ENCODE results near the gene LRRC10B.
A peak's percentile ranks its signal among the peaks of the same experiment; 100 is the strongest.

Gene LRRC10B

DNA sequence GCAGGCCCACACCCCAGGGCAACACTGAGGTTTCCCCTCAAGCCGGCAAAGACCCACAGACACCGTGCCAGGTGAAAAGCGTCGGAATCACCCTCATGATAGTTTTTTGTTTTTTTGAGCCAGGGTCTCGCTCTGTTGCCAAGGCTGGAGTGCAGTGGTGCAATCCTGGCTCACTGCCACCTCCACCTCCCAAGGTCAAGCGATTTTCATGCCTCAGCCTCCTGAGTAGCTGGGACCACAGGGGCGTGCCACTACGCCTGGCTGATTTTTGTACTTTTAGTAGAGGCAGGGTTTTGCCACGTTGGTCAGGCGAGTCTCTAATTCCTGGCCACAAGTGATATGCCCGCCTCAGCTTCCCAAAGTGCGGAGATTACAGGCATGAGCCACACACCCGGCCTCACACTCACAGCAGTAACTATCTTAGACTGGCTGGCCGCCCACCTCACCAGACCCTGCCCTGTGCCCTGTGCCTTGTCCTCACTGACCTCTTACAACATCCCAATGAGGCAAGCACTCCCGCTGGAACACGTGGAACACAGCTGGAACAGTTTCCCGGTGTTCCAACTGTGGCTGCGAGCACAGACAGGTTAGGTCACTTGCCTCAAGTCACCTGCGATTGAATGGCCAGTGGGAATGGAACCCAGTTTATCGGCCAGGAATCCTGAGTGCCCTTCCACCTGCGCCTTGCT lies 21.1 kb downstream of the LRRC10B start:
- no peak for DNase-seq (ENCODE audit: low read depth, low spot score)

DNA sequence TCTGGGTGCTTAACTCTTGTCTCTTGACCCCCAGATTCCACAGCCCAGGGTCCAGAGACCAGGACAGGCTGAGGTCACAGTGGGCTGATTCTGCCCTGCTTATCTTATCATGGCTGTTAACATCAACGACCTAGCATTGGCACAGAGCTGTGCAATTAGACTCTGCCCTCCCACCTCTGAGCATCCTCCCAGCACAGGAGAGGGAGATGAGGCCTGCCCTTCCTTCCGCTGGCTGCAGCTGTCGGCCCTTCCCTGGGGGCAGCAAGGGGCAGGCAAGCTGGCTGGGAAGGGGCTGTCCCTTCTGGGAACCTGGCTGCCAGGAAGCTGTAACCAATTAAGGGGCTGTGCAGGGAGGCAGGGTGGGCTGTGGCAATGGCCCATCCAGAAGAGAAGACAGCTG lies 22.5 kb downstream of the LRRC10B start:
- no peak for DNase-seq (ENCODE audit: low read depth, low spot score)

DNA sequence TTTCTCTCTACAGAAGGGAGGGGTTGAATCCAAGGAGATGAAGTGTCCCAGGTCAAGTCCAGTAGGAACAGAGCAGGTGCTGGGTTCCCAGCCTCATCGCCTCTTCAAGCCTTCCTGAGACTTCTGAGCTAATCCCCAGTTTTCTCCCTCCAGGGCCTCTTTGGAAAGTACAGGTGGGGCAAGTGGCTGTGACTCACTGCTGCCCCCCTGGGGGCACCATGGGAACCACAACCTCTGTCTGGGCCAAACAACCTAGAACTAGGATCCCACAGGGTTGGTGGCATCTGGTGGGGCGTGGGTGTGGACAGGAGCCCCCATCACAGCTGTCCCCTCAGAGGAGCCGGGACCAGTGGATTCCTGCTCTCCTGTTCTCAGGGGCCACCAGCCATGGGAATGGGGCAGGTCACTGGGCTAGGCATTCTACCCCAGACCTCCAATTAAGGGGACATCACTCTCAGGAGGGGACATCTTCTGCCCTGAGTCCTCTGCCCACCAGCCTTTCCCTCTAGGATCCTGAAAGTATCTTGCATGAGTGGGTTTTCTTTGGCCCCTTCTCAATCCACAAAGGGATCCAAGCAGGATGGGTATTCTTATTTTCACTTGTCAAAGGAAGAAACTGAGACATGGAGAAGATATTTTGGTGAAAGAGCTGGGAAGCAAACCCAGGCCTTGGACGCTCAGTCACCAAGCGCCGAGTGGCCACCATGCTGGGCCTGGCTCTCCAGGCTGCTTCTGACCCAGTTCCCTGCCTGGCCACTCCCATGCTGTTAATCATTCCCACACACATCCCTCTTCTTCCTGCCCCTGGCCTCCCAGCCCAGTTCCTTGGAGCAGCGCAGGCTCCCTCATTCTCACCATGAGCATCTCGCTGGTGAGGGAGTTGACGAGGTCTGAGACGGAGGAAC lies 23.8 kb downstream of the LRRC10B start:
- DNase-seq (ENCODE audit: low read depth, low spot score) = no peak

DNA sequence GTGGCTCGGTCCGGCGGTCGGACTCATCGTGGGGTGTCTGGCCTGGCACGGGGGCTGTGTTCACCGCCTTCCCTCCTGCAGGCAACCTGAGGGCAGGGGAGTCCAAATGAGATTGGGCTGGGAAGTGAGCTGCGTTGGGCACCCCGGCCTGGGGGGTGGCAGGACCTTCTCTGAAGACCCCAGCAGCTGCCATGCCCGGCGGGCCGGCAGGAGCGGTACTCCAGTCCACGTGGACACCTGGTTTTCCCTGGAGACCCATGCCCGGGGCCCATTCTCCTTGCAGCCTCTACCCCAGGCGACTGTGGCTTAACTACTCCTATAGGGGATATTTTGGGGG lies 24.5 kb downstream of the LRRC10B start:
- DNase-seq (ENCODE audit: low read depth, low spot score) = no peak

DNA sequence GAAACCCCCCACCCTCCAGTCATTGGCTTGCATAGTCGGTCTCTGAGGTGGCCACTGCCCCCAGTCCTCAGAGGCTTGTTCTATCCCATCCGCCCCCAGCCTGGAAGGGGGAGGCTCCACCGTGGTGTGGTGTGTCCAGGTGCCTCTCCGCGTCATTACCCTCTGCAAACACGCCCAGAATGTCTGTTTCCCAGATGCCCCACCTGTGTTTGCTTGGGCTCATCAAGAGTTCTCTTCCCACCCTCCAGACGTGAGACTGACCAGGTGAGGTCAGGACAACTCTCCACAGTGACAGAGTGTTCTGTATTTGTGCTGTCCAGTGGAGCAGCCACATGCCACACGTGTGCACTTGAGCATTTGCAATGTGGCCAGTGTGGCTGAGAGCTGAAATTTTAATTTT lies 24.9 kb downstream of the LRRC10B start:
- no peak for DNase-seq (ENCODE audit: low read depth, low spot score)

DNA sequence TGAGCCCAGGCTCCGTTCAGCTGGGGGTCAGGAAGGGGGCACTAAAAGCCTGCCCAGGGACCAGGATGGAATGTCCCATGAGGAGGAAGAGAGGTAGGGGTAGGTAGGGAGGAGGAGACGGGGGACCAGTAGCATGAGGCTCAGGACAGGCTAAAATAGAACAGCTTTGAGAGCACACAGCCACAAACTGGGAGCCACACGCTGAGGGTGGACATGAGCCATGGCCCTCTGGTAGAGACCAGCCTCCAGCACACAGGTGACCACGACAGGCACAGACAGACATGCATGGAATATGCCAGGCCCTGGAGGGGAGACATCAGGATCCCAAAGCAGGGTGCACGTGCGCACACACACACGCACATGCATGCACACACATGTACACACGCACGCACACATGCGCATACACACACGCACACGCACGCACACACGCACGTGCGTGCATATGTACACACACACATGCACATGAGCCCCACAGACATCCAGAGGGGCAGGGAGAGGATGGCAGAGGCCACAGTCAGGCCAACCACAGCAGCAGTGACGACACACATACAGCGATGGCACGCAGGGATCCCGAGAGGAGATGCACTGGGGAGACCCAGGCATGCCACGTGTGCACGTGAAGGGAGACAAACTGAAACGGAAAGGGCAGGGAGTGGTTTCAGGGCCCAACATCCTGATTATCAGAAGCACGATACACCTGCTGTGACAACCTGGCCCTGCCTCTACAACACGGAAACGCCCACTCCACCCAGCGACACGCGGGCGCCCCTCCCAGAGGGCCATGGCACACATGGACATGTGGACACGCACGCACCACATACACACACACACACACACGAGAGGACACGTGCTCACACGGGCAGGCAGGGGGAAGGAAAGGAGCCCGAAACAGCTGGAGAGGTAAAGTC lies 25.7 kb downstream of the LRRC10B start:
- no peak for DNase-seq (ENCODE audit: low read depth, low spot score)

DNA sequence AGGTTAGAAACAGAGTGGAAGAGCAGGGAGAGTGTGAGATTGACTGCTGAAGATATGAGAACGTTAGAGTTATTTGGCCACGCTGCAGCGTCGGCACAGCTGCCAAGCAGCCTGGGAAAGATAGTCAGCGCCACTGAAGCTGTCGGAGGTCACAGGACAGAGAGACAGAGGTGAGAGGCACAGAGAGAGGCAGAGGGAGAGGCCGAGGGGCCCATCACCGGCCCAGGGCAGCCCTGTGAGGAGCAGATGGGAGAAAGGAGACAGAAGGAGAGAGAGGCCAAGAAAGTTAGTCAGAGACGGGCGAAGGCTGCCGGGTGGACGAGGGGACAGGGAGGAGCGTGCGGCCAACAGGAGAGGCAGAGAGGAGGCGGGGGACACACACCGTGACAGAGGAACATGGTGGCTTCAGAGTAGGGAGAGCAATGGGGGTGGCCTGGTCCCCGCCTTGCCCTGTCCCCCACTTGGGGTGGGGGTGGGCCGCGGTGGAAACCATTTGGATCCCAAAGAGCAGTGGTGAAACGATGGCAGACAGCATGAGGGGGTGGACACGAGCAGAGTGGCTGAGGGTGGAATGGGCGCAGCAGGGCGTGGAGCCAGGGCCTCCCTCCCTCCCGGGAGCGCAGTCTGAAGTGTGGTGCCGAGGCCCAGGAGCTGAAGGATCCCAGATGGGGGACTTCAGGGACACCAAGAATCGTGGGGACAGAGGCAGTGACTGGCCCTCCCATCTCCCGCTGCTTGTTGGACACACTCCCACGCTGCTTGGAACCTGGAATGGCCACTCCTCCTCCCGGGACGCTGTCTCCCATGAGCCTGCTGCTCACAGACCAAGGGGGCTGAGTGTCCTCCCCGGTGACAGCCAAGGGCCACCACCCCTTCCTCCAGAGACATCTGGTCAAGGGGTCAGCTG lies 26.6 kb downstream of the LRRC10B start:
- DNase-seq (ENCODE audit: low read depth, low spot score) = no peak

DNA sequence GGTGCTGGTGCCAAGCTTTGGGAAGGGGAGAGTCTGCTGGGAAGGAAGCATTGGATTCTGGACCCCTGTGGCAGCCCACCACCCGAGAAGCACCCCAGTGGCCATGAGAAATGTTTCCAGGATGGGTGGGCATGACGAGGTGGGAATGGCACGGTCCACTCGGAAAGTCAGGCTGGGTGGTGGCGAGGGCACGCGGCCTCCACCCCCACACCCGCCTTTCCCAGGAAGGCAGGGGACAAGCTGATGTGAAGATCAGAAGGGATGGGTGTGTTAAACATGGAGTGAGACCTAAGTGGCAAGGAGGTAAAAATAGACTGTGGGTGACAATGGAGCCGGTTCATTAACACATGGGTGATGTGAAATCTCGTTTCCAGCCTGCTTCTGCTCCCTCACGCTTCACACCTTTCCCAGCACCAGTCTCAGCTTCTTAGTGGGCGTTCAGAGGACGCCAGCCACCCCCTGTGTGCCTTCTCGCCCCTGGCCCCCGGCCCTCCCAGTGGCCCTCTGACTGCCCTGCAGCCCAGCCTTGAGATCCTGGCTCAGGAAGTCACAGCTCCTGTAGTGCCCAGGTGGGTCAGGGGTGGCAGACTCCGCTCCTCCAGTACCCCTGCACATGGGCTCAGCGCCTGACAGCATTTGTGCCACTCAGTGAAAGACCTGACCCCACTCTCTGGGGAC lies 27.6 kb downstream of the LRRC10B start:
- no peak for DNase-seq (ENCODE audit: low read depth, low spot score)

DNA sequence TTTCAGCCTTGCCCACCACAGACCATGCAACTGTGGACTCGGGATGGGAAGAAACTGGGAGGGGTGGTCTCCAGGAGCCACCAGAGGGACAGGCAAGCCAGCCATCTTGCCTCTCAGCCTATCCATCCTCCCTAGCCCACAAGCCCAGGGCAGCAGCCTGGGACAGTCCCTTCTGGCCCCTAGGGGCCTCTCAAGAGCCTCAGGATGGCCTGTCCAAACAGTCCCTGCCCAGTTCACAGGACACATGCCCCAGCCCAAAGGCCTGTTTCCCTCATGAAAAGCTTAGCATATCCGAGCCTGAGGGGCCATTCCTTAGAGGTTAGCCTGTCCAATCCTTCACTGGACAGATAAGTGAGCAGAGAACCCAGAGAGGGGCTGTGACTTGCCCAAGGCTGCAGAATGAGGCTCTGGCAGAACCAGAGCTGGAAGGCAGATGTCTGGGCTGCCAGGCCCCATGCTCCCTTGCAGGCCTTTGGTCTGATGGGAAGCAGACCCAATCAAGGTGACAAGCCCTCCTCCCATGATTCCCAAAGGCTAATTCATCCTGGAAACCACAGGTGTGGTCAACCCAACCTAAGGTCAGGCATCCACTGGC lies 28.2 kb downstream of the LRRC10B start:
- no peak for DNase-seq (ENCODE audit: low read depth, low spot score)

DNA sequence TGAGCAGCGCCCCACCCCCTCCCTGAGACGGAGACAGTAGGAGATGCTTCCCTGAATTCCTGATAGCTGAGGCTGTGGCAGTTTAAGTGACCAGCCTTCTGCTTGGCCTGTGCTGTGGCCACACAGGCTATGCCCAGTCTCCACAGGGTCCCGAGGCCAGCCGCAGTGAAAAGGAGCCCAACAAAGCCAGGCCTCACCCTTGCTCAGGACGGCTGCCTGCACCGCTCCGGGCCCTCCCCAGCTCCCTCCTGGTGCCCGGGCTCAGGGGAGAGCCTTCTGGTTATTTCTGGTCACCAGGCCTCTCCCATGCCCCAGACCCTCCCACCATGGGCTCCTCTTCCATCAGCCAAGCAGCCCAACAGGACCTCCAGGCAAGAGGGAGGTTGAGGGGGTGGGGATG lies 28.8 kb downstream of the LRRC10B start:
- DNase-seq (ENCODE audit: low read depth, low spot score) = no peak

DNA sequence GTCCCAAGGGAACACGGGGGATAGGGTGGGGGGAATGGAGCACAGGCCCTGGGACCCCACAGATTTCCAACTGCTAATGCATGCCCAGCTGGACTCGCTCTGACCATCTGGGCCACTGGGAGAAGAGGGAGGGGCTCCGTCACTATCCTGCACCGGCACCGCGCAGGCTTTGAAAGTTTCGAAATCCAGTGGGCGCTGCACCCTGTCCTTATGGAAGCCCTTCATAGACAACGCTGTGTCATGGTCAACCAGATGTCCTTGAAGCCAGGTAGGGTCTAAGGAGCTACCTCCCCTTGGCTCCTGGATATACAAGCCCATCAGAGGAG lies 30.1 kb downstream of the LRRC10B start:
- no peak for DNase-seq (ENCODE audit: low read depth, low spot score)

DNA sequence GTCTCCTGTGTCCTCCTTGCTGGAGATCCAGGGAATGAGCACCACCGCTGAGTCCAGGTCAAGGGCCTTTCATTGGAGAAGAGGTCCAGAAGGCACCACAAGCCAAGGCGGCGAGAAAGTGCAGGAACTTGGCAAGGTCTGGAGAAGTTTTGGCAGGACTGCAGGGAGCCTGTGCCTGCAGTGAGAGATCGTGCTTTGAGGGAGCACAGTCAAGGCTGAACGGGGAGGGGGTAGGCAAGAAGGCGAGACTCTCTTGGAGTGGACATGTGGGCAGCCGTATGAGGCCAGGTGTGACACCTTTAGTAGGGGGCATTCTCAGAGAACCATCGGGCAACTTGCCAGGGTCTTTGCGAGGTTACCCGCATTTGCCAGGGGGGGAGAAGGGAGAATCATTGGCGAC lies 30.5 kb downstream of the LRRC10B start:
- DNase-seq (ENCODE audit: low read depth, low spot score) = no peak

DNA sequence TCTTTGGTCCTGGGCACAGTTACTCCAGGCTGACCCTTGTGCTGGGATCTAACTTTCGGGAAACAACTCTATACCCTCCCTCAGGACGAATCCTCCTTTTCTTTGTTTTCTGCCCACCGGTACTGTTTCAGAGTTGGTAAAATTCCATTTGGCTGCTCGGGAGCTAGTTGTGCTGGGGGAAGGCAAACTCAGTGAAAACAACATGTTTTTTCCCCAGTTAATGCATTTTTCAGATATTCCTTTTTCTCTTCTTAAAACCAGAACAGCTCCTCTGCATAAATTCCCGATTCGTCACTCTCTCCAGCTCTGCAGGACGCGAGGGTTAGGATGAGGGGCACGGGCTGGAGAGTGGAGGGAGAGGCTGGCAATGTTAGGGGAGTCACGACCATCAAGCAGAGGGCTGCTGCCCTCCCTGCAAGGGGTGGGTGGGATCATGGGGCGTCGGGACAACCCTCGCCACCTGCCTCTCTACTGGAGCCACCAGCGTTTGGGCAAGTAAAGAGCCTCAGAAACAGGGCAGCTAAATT lies 31.3 kb downstream of the LRRC10B start:
- no peak for DNase-seq (ENCODE audit: low read depth, low spot score)

DNA sequence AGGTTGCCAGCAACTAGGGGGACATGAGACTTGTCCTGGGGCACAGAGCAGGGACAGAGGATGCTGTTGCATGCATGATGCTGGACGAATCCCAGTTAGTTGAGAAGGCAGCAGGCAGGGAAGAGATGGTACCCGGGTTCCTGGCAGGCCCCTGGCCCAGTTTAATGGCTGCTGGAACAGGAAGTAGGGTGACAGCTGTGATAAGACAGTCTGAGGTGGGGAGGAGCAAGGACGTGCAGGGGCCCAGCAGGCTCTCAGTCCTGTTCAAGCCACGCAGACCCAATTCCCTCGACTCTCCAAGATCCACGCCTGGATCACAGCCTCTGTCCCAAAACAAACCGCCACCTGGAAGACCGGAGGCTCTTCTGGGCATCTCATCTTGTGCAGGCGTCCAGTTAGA lies 32.0 kb downstream of the LRRC10B start:
- no peak for DNase-seq (ENCODE audit: low read depth, low spot score)

DNA sequence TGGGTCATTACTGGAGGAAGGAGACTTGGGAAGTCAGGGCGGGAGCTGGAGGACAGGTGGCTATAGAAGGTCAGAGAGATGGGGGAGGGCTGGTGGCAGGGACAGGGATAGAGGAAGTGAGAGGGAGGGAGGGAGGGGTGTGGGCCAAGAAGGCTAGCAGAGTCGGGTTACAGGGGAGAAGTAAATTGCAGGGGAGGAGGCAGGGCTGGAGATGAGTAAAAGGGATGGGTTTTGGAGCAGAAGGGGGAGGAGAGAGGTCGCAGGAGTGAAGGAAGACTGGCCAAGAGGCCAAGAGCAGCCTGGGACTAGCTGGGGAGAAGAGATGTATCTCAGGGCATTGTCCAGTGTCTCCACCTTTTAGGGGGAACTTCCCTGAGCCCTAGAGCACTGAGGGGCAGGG lies 33.0 kb downstream of the LRRC10B start:
- peak; percentile 78 for DNase-seq (ENCODE audit: low read depth, low spot score)

DNA sequence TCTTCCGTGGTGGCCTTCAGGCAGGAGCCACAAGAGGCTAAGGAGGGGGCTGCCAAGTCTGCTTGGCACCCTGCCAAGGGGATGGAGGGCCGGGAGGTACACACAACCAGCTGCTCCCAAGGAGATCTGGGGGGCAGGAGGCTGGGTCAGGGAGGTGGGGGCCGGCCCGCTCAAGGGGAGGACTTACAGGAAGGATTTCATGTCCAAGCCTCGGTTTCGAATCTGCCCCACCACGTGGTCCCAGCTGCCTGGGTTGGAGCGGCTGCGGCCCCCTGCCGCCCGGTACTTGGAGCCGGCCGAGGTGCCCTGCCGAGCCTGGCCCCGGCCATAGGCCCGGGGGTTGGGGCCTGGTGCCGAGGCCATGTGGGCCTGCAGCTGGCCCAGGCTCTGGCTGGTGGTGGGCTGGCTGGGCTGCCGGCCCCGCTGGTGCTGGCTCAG lies 33.5 kb downstream of the LRRC10B start:
- DNase-seq (ENCODE audit: low read depth, low spot score) = no peak

DNA sequence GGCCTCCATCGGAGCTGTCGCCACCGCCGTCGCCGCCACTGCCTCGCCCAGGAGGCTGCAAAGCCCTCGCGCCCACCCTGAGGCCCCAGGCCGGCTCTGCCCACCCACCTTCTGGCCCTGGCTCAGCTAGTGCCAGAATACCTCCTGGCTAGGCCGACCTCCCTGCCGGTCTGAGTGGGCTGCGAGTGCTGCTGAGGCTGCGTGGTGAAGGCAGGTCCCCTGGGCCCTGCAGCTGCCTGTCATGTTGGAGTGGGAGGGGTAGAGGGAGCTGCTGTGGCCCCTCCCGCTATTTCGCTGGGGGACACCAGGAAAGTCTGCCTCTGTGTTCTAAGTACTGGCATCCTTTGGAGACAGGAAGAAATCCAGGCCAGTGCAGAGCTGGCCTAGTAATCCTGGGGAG lies 34.2 kb downstream of the LRRC10B start:
- DNase-seq (ENCODE audit: low read depth, low spot score) = no peak

DNA sequence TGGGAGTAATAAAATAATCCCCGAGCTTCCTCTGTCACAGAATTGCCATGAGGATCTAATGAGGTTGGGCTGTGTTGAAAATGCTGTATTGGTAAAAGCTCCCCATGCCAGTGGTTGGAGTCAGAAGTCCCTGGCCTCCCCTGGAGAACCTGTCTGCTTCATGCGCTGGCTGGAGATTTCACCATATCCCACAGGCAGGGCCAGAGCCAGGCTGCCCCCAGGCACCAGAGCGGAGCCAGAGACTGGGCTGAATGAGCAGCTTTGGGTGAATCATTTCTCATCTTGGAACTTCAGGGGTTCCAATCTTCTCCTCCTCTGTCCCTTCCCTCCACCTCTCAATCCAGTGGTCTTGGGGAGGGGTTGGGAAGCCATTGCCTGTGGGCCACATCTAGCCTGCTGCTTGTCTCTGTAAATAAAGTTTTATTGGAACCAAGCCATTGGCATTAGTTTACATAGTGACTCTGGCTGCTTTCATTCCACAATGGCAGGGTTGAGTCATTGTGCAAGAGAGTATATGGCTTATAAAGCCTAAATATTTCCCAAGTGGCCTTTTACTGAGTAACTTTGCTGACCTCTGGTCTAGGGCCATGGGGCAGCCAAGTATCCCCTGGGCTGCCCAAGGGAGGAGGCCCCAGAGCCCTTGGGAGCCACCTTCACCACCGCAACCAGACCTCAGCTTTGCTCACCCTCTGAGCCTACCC lies 35.2 kb downstream of the LRRC10B start:
- no peak for DNase-seq (ENCODE audit: low read depth, low spot score)

DNA sequence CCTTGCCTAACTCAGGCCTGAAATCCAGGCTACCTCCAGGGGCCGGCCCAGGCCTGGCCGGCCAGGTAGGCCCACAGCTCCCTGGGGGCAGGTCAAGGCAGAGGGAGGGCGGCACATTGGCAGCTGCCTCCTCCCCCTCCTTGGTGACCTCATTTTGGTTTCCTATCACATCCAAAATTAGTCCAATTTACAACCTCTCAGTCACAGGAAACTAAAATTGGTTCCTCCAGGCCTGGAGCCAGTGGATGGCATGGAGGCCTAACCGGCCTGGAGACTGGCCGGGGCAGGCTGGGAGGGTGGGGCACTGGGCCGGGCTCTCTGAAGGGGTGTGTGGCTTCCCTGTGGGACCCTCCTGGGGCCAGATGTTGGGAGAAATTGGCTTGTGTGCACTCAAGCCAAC lies 35.9 kb downstream of the LRRC10B start:
- DNase-seq (ENCODE audit: low read depth, low spot score) = no peak
